Kidney epithelial cell (primary cell): ENCODE measurements around the gene TBC1D21. TPM values are rescaled to one million over a fixed set of nuclear protein-coding genes. Genes with fewer than 3 reads are reported as not detected.

Experiments
- DNase-seq: peaks from one replicate; pipeline ENCODE4 v3.0.0-alpha.2; 2010; ENCODE audit warnings: low read depth
- H3K27me3 ChIP-seq: 2 replicates; pipeline ENCODE4 v1.6.0; 2011; ENCODE audit warnings: low read length; ENCODE audit not compliant: control insufficient read depth, insufficient read depth
- H3K36me3 ChIP-seq: 2 replicates; pipeline ENCODE4 v1.5.1; 2011; ENCODE audit warnings: low read length; ENCODE audit not compliant: control insufficient read depth, insufficient read depth
- H3K4me3 ChIP-seq: 2 replicates; pipeline ENCODE4 v1.5.1; 2011; ENCODE audit warnings: low read depth, mild to moderate bottlenecking, control low read depth, low read length
- CTCF ChIP-seq: IDR thresholded peaks from 2 replicates; pipeline ENCODE4 v1.5.1; 2011; ENCODE audit warnings: mild to moderate bottlenecking, moderate library complexity, low read length, control low read depth, inconsistent platforms; ENCODE audit not compliant: insufficient read depth, poor library complexity, severe bottlenecking
- total RNA-seq: library from RNA; depleted of rRNA; stranded (reverse); fragments of >200 nt; gene quantifications from 2 replicates; pipeline ENCODE4 v1.2.3, GENCODE V29; 2015

The TBC1D21 gene
- total RNA-seq, 1 donor from 2014 or later, result not detected

GRCh38 chr15:73923488-73924164, 50.3 kb downstream of the TBC1D21 start:
- no peak overlapping the region for H3K4me3 ChIP-seq
- TF ChIP-seq CTCF, result no peak
- H3K36me3 ChIP-seq, result no peaks in the 10 kb centered on the region
- H3K27me3 ChIP-seq, result no peaks in the 10 kb centered on the region
- DNase-seq, result no peak

- DNase-seq, result no peak
- Histone ChIP-seq H3K27me3 (no peaks in the 10 kb centered on the region), H3K36me3 (no peaks in the 10 kb centered on the region), H3K4me3 (no peak overlapping the region)
- TF ChIP-seq CTCF, result no peak
Measured at GRCh38 chr15:73924171-73924921, 51.0 kb downstream of the TBC1D21 start.

- no peak for DNase-seq
- Histone ChIP-seq H3K36me3 (no peaks in the 10 kb centered on the region), H3K27me3 (no peaks in the 10 kb centered on the region), H3K4me3 (peak overlapping the region; percentile 61)
- TF ChIP-seq CTCF, result no peak
Measured at GRCh38 chr15:73925848-73926218, 52.5 kb downstream of the TBC1D21 start.

GRCh38 chr15:73926219-73927002, 53.0 kb downstream of the TBC1D21 start, which contains the start of gene LOXL1:
TSS of gene LOXL1 (plus strand) at chr15:73926462. CDS start at chr15:73926784, 322 bp downstream.
- H3K27me3 ChIP-seq, result no peaks in the 10 kb centered on the region
- peak; percentile 61 for DNase-seq
- H3K4me3 ChIP-seq, result peak within 1 kb of the TSS; percentile 61
- H3K36me3 ChIP-seq, result no peaks in the 10 kb centered on the region
- no peak for TF ChIP-seq CTCF

- Histone ChIP-seq H3K27me3 (no peaks in the 10 kb centered on the region), H3K4me3 (peak overlapping the region; percentile 61), H3K36me3 (no peaks in the 10 kb centered on the region)
- no peak for TF ChIP-seq CTCF
- DNase-seq, result no peak
Measured at GRCh38 chr15:73927003-73927475, 53.7 kb downstream of the TBC1D21 start.
